ENCODE results near the gene MAGOH.

Gene MAGOH

GRCh38 chr1:53276153-53276901, 38.0 kb upstream of the MAGOH start:
- Histone ChIP-seq H4K20me1 (ENCODE audit: insufficient read depth, low read length) (no peaks in the 10 kb centered on the region), H3K36me3 (replicated peaks; ENCODE audit: low read depth, low read length) (peaks cover 8% of the 10 kb centered on the region), H3K4me2 (ENCODE audit: low read length) (no peak overlapping the region), H2AFZ (ENCODE audit: low read depth, low read length) (no peak overlapping the region), H3K79me2 (ENCODE audit: low read length) (no peaks in the 10 kb centered on the region), H3K4me1 (ENCODE audit: low read length) (peaks cover 9% of the 10 kb centered on the region), H3K9ac (ENCODE audit: low read length) (no peak overlapping the region), H3K4me3 (ENCODE audit: low read length) (no peak overlapping the region), H3K27me3 (ENCODE audit: low read depth, low read length) (no peaks in the 10 kb centered on the region), H3K9me3 (ENCODE audit: insufficient read depth, low read length) (no peaks in the 10 kb centered on the region), H3K27ac (ENCODE audit: low read length) (no peak overlapping the region)
- no peak for TF ChIP-seq EZH2phosphoT487 (IDR thresholded peaks at IDR 0.05; ENCODE audit: low read depth)
- TF ChIP-seq CTCF (IDR thresholded peaks at IDR 0.05; ENCODE audit: low read depth, low read length): no peak

- no peak overlapping the region for H3K27ac ChIP-seq (ENCODE audit: low read length)
- no peaks in the 10 kb centered on the region for H4K20me1 ChIP-seq (ENCODE audit: insufficient read depth, low read length)
- H3K4me2 ChIP-seq (ENCODE audit: low read length): no peak overlapping the region
- H3K4me3 ChIP-seq (ENCODE audit: low read length): no peak overlapping the region
- H3K27me3 ChIP-seq (ENCODE audit: low read depth, low read length): no peaks in the 10 kb centered on the region
- peaks cover 15% of the 10 kb centered on the region for H3K36me3 ChIP-seq (replicated peaks; ENCODE audit: low read depth, low read length)
- H2AFZ ChIP-seq (ENCODE audit: low read depth, low read length): no peak overlapping the region
- H3K79me2 ChIP-seq (ENCODE audit: low read length): no peaks in the 10 kb centered on the region
- peaks cover 16% of the 10 kb centered on the region for H3K4me1 ChIP-seq (ENCODE audit: low read length)
- TF ChIP-seq EZH2phosphoT487 (IDR thresholded peaks at IDR 0.05; ENCODE audit: low read depth) (no peak), CTCF (IDR thresholded peaks at IDR 0.05; ENCODE audit: low read depth, low read length) (no peak)
- no peak overlapping the region for H3K9ac ChIP-seq (ENCODE audit: low read length)
- no peaks in the 10 kb centered on the region for H3K9me3 ChIP-seq (ENCODE audit: insufficient read depth, low read length)
Measured at GRCh38 chr1:53275566-53275965, 37.2 kb upstream of the MAGOH start.

GRCh38 chr1:53274541-53275185, 36.3 kb upstream of the MAGOH start:
- H2AFZ ChIP-seq (ENCODE audit: low read depth, low read length): no peak overlapping the region
- no peak for TF ChIP-seq CTCF (IDR thresholded peaks at IDR 0.05; ENCODE audit: low read depth, low read length)
- no peak for TF ChIP-seq EZH2phosphoT487 (IDR thresholded peaks at IDR 0.05; ENCODE audit: low read depth)
- H4K20me1 ChIP-seq (ENCODE audit: insufficient read depth, low read length): no peaks in the 10 kb centered on the region
- no peaks in the 10 kb centered on the region for H3K9me3 ChIP-seq (ENCODE audit: insufficient read depth, low read length)
- no peak overlapping the region for H3K4me2 ChIP-seq (ENCODE audit: low read length)
- H3K9ac ChIP-seq (ENCODE audit: low read length): no peak overlapping the region
- H3K79me2 ChIP-seq (ENCODE audit: low read length): no peaks in the 10 kb centered on the region
- peaks cover 25% of the 10 kb centered on the region for H3K4me1 ChIP-seq (ENCODE audit: low read length)
- no peak overlapping the region for H3K4me3 ChIP-seq (ENCODE audit: low read length)
- no peak overlapping the region for H3K27ac ChIP-seq (ENCODE audit: low read length)
- peaks cover 18% of the 10 kb centered on the region for H3K36me3 ChIP-seq (replicated peaks; ENCODE audit: low read depth, low read length)
- H3K27me3 ChIP-seq (ENCODE audit: low read depth, low read length): no peaks in the 10 kb centered on the region

GRCh38 chr1:53274026-53274425, 35.7 kb upstream of the MAGOH start:
- Histone ChIP-seq H4K20me1 (ENCODE audit: insufficient read depth, low read length) (no peaks in the 10 kb centered on the region), H3K9me3 (ENCODE audit: insufficient read depth, low read length) (no peaks in the 10 kb centered on the region), H3K4me2 (ENCODE audit: low read length) (no peak overlapping the region), H3K27me3 (ENCODE audit: low read depth, low read length) (no peaks in the 10 kb centered on the region), H2AFZ (ENCODE audit: low read depth, low read length) (no peak overlapping the region), H3K9ac (ENCODE audit: low read length) (no peak overlapping the region), H3K4me1 (ENCODE audit: low read length) (peaks cover 31% of the 10 kb centered on the region), H3K4me3 (ENCODE audit: low read length) (no peak overlapping the region), H3K79me2 (ENCODE audit: low read length) (no peaks in the 10 kb centered on the region), H3K27ac (ENCODE audit: low read length) (no peak overlapping the region), H3K36me3 (replicated peaks; ENCODE audit: low read depth, low read length) (peaks cover 19% of the 10 kb centered on the region)
- no peak for TF ChIP-seq EZH2phosphoT487 (IDR thresholded peaks at IDR 0.05; ENCODE audit: low read depth)
- no peak for TF ChIP-seq CTCF (IDR thresholded peaks at IDR 0.05; ENCODE audit: low read depth, low read length)
